Measurements from ENCODE around the gene ARHGEF28.

The ARHGEF28 gene

GRCh38 chr5:73962801-73963425, 336.9 kb downstream of the ARHGEF28 start:
- H3K9me3 ChIP-seq (ENCODE audit: insufficient read depth, low read depth, low read length): peaks cover 3% of the 10 kb centered on the region
- H2AK5ac ChIP-seq (ENCODE audit: low read length): no peak overlapping the region
- H3K4me3 ChIP-seq (ENCODE audit: low read depth, low read length): no peak overlapping the region
- H3K79me2 ChIP-seq (ENCODE audit: control insufficient read depth, insufficient read depth, low read length, poor library complexity): no peaks in the 10 kb centered on the region
- no peak overlapping the region for H2BK5ac ChIP-seq (ENCODE audit: low read depth, low read length, poor library complexity)
- no peak overlapping the region for H3K27ac ChIP-seq (ENCODE audit: low read depth, low read length)
- WGBS (ENCODE audit: extremely low coverage, insufficient coverage, insufficient read length): no CpG with 5 or more reads among the region's 8 CpGs
- no peak overlapping the region for H2BK120ac ChIP-seq (ENCODE audit: insufficient read depth, low read length, poor library complexity)
- H4K91ac ChIP-seq (ENCODE audit: low read depth, low read length): no peak overlapping the region
- H3K14ac ChIP-seq (ENCODE audit: low read length): no peak overlapping the region
- H2AFZ ChIP-seq (ENCODE audit: insufficient read depth, low read length, poor library complexity): no peak overlapping the region
- no peak overlapping the region for H3K23ac ChIP-seq (ENCODE audit: low read length)
- no peak overlapping the region for H2BK12ac ChIP-seq (ENCODE audit: low read length)
- H3K4me1 ChIP-seq (ENCODE audit: control insufficient read depth in 1 of 2, insufficient read depth in 2 of 2, low read length in 2 of 2): peaks cover 0 to 3% of the 10 kb centered on the region in 2 experiments
- no peaks in the 10 kb centered on the region for H3K79me1 ChIP-seq (ENCODE audit: low read length)
- no peak overlapping the region for H4K8ac ChIP-seq (ENCODE audit: low read depth, low read length)
- H4K12ac ChIP-seq (ENCODE audit: low read depth, low read length): no peak overlapping the region
- H3K4ac ChIP-seq (ENCODE audit: low read depth, low read length): no peak overlapping the region
- DNase-seq: peak; percentile 24 to 85
- no peak overlapping the region for H3K9ac ChIP-seq (ENCODE audit: low read length)
- no peaks in the 10 kb centered on the region for H3K27me3 ChIP-seq (ENCODE audit: insufficient read depth, low read length)
- H3K18ac ChIP-seq (ENCODE audit: low read length): no peak overlapping the region
- H3K36me3 ChIP-seq (ENCODE audit: control insufficient read depth in 1 of 2, insufficient read depth in 2 of 2, low read length in 2 of 2): no peaks in the 10 kb centered on the region
- H3K4me2 ChIP-seq (ENCODE audit: low read length): no peak overlapping the region

- DNase-seq: no peak
- Histone ChIP-seq H3K23ac (ENCODE audit: low read length) (no peak overlapping the region), H3K27me3 (ENCODE audit: insufficient read depth, low read length) (no peaks in the 10 kb centered on the region), H3K79me2 (ENCODE audit: control insufficient read depth, insufficient read depth, low read length, poor library complexity) (no peaks in the 10 kb centered on the region), H3K79me1 (ENCODE audit: low read length) (no peaks in the 10 kb centered on the region), H3K14ac (ENCODE audit: low read length) (no peak overlapping the region), H4K91ac (ENCODE audit: low read depth, low read length) (no peak overlapping the region), H2BK12ac (ENCODE audit: low read length) (no peak overlapping the region), H3K4me3 (ENCODE audit: low read depth, low read length) (no peak overlapping the region), H3K9me3 (ENCODE audit: insufficient read depth, low read depth, low read length) (peaks cover 3% of the 10 kb centered on the region), H3K18ac (ENCODE audit: low read length) (no peak overlapping the region), H3K4me1 (ENCODE audit: control insufficient read depth in 1 of 2, insufficient read depth in 2 of 2, low read length in 2 of 2) (peaks cover 0 to 3% of the 10 kb centered on the region in 2 experiments), H3K27ac (ENCODE audit: low read depth, low read length) (no peak overlapping the region), H2BK120ac (ENCODE audit: insufficient read depth, low read length, poor library complexity) (no peak overlapping the region), H3K4me2 (ENCODE audit: low read length) (no peak overlapping the region), H2BK5ac (ENCODE audit: low read depth, low read length, poor library complexity) (no peak overlapping the region), H4K12ac (ENCODE audit: low read depth, low read length) (no peak overlapping the region), H3K36me3 (ENCODE audit: control insufficient read depth in 1 of 2, insufficient read depth in 2 of 2, low read length in 2 of 2) (no peaks in the 10 kb centered on the region), H2AK5ac (ENCODE audit: low read length) (no peak overlapping the region), H3K9ac (ENCODE audit: low read length) (no peak overlapping the region), H4K8ac (ENCODE audit: low read depth, low read length) (no peak overlapping the region), H3K4ac (ENCODE audit: low read depth, low read length) (no peak overlapping the region), H2AFZ (ENCODE audit: insufficient read depth, low read length, poor library complexity) (no peak overlapping the region)
- WGBS (ENCODE audit: extremely low coverage, insufficient coverage, insufficient read length): no CpG with 5 or more reads among the region's 3 CpGs
Measured at GRCh38 chr5:73964352-73964865, 338.4 kb downstream of the ARHGEF28 start.

GRCh38 chr5:73966451-73966850, 340.5 kb downstream of the ARHGEF28 start:
- no peak overlapping the region for H3K27ac ChIP-seq (ENCODE audit: low read depth, low read length)
- H2AFZ ChIP-seq (ENCODE audit: insufficient read depth, low read length, poor library complexity): no peak overlapping the region
- no peak overlapping the region for H4K12ac ChIP-seq (ENCODE audit: low read depth, low read length)
- no peak overlapping the region for H3K23ac ChIP-seq (ENCODE audit: low read length)
- no peak overlapping the region for H2BK5ac ChIP-seq (ENCODE audit: low read depth, low read length, poor library complexity)
- no peak overlapping the region for H4K8ac ChIP-seq (ENCODE audit: low read depth, low read length)
- no peaks in the 10 kb centered on the region for H3K79me1 ChIP-seq (ENCODE audit: low read length)
- no peak overlapping the region for H3K18ac ChIP-seq (ENCODE audit: low read length)
- H4K91ac ChIP-seq (ENCODE audit: low read depth, low read length): no peak overlapping the region
- no CpG with 5 or more reads among the region's 3 CpGs for WGBS (ENCODE audit: extremely low coverage, insufficient coverage, insufficient read length)
- no peak overlapping the region for H3K4ac ChIP-seq (ENCODE audit: low read depth, low read length)
- no peaks in the 10 kb centered on the region for H3K79me2 ChIP-seq (ENCODE audit: control insufficient read depth, insufficient read depth, low read length, poor library complexity)
- no peak overlapping the region for H3K4me3 ChIP-seq (ENCODE audit: low read depth, low read length)
- no peak overlapping the region for H3K9ac ChIP-seq (ENCODE audit: low read length)
- peaks cover 3% of the 10 kb centered on the region for H3K9me3 ChIP-seq (ENCODE audit: insufficient read depth, low read depth, low read length)
- no peak overlapping the region for H2AK5ac ChIP-seq (ENCODE audit: low read length)
- H3K14ac ChIP-seq (ENCODE audit: low read length): no peak overlapping the region
- H3K27me3 ChIP-seq (ENCODE audit: insufficient read depth, low read length): no peaks in the 10 kb centered on the region
- no peaks in the 10 kb centered on the region for H3K36me3 ChIP-seq (ENCODE audit: control insufficient read depth in 1 of 2, insufficient read depth in 2 of 2, low read length in 2 of 2)
- no peak for DNase-seq
- H2BK120ac ChIP-seq (ENCODE audit: insufficient read depth, low read length, poor library complexity): no peak overlapping the region
- H3K4me1 ChIP-seq (ENCODE audit: control insufficient read depth in 1 of 2, insufficient read depth in 2 of 2, low read length in 2 of 2): peaks cover 0 to 3% of the 10 kb centered on the region in 2 experiments
- H2BK12ac ChIP-seq (ENCODE audit: low read length): no peak overlapping the region
- H3K4me2 ChIP-seq (ENCODE audit: low read length): no peak overlapping the region

GRCh38 chr5:73967347-73967746, 341.4 kb downstream of the ARHGEF28 start:
- Histone ChIP-seq H2BK120ac (ENCODE audit: insufficient read depth, low read length, poor library complexity) (no peak overlapping the region), H2BK5ac (ENCODE audit: low read depth, low read length, poor library complexity) (no peak overlapping the region), H3K79me1 (ENCODE audit: low read length) (no peaks in the 10 kb centered on the region), H3K14ac (ENCODE audit: low read length) (no peak overlapping the region), H3K4ac (ENCODE audit: low read depth, low read length) (no peak overlapping the region), H2AFZ (ENCODE audit: insufficient read depth, low read length, poor library complexity) (no peak overlapping the region), H4K8ac (ENCODE audit: low read depth, low read length) (no peak overlapping the region), H3K27ac (ENCODE audit: low read depth, low read length) (no peak overlapping the region), H2AK5ac (ENCODE audit: low read length) (no peak overlapping the region), H3K36me3 (ENCODE audit: control insufficient read depth in 1 of 2, insufficient read depth in 2 of 2, low read length in 2 of 2) (no peaks in the 10 kb centered on the region), H3K4me3 (ENCODE audit: low read depth, low read length) (no peak overlapping the region), H3K79me2 (ENCODE audit: control insufficient read depth, insufficient read depth, low read length, poor library complexity) (no peaks in the 10 kb centered on the region), H3K4me2 (ENCODE audit: low read length) (no peak overlapping the region), H4K91ac (ENCODE audit: low read depth, low read length) (no peak overlapping the region), H3K27me3 (ENCODE audit: insufficient read depth, low read length) (no peaks in the 10 kb centered on the region), H3K18ac (ENCODE audit: low read length) (no peak overlapping the region), H4K12ac (ENCODE audit: low read depth, low read length) (no peak overlapping the region), H3K9ac (ENCODE audit: low read length) (no peak overlapping the region), H2BK12ac (ENCODE audit: low read length) (no peak overlapping the region), H3K23ac (ENCODE audit: low read length) (no peak overlapping the region), H3K4me1 (ENCODE audit: control insufficient read depth in 1 of 2, insufficient read depth in 2 of 2, low read length in 2 of 2) (peaks cover 0 to 3% of the 10 kb centered on the region in 2 experiments), H3K9me3 (ENCODE audit: insufficient read depth, low read depth, low read length) (peaks cover 3% of the 10 kb centered on the region)
- no peak for DNase-seq
- no CpG with 5 or more reads among the region's 3 CpGs for WGBS (ENCODE audit: extremely low coverage, insufficient coverage, insufficient read length)

Data from trophoblast cell (in vitro differentiated cells and primary cell).